HG03135 (cell line): ENCODE data around the gene PRX.
"Not testable (repeated sequence)": the region's sequence is repeated elsewhere in the genome, so short reads cannot be mapped to it uniquely, and the experiment has no call there.

Experiments
- ATAC-seq: cut with Tn5 transposase; IDR thresholded peaks from one replicate; pipeline ENCODE4 v1.9.1; 2021; ENCODE audit warnings: mild to moderate bottlenecking, moderate library complexity; ENCODE audit not compliant: unreplicated experiment

The PRX gene

GRCh38 chr19:40413291-40413845 is at the start of gene PRX:
Gene PRX (minus strand): TSS chr19:40413378. CDS start chr19:40407932, 5,446 bp downstream.
- ATAC-seq, result no peak

GRCh38 chr19:40461669-40462221 is 48.6 kb upstream of the PRX start:
- no peak for ATAC-seq

GRCh38 chr19:40460185-40460584 is 47.0 kb upstream of the PRX start:
- ATAC-seq, result no peak

- no peak for ATAC-seq
Measured at GRCh38 chr19:40458597-40458974, 45.4 kb upstream of the PRX start.

GRCh38 chr19:40457953-40458596 is 44.9 kb upstream of the PRX start:
- ATAC-seq, result no peak

- ATAC-seq, result no peak
Measured at GRCh38 chr19:40457048-40457447, 43.9 kb upstream of the PRX start.

- ATAC-seq, result not testable (repeated sequence)
Measured at GRCh38 chr19:40453943-40454342, 40.8 kb upstream of the PRX start.

GRCh38 chr19:40453151-40453735 is 40.1 kb upstream of the PRX start:
- no peak for ATAC-seq

- ATAC-seq, result no peak
Measured at GRCh38 chr19:40452016-40452415, 38.8 kb upstream of the PRX start.

GRCh38 chr19:40450664-40451063 is 37.5 kb upstream of the PRX start:
- no peak for ATAC-seq

GRCh38 chr19:40449506-40449905 is 36.3 kb upstream of the PRX start:
- no peak for ATAC-seq

GRCh38 chr19:40446263-40446784 is 33.1 kb upstream of the PRX start:
- ATAC-seq, result no peak

- no peak for ATAC-seq
Measured at GRCh38 chr19:40445780-40446262, 32.6 kb upstream of the PRX start.

GRCh38 chr19:40444825-40445312 is 31.7 kb upstream of the PRX start:
- ATAC-seq, result no peak

GRCh38 chr19:40444000-40444824 is 31.0 kb upstream of the PRX start, which contains the start of gene SERTAD3:
Gene SERTAD3 (minus strand): TSS chr19:40444335. CDS start chr19:40442080, 2,255 bp downstream.
- peak; percentile 53 for ATAC-seq

- peak; percentile 74 for ATAC-seq
Measured at GRCh38 chr19:40443131-40443999, 30.2 kb upstream of the PRX start.

GRCh38 chr19:40442328-40443130 is 29.4 kb upstream of the PRX start:
- ATAC-seq, result no peak

GRCh38 chr19:40441719-40442253 is 28.6 kb upstream of the PRX start:
- ATAC-seq, result no peak

GRCh38 chr19:40438284-40438683 is 25.1 kb upstream of the PRX start:
- no peak for ATAC-seq
